Neural progenitor cell (in vitro differentiated cells): Measurements from ENCODE around the gene LRFN4.

ENCODE experiments used
- EZH2 ChIP-seq: fragments of 200-600 bp; sonication (generic); IDR thresholded peaks from 2 replicates; pipeline ENCODE4 v1.6.1; 2017; ENCODE audit warnings: antibody characterized with exemption, mild to moderate bottlenecking, moderate library complexity
- EZH2phosphoT487 ChIP-seq: fragments of 200-600 bp; sonication (generic); IDR thresholded peaks from 2 replicates; pipeline ENCODE4 v1.6.1; 2017; ENCODE audit warnings: antibody characterized with exemption
- TF ChIP-seq, protein P1 (sequence below): fragments of 200-600 bp; sonication (generic); IDR thresholded peaks from 2 replicates; pipeline ENCODE4 v1.5.1; 2017; ENCODE audit warnings: antibody characterized with exemption, mild to moderate bottlenecking

- TF ChIP-seq, protein P1, sequence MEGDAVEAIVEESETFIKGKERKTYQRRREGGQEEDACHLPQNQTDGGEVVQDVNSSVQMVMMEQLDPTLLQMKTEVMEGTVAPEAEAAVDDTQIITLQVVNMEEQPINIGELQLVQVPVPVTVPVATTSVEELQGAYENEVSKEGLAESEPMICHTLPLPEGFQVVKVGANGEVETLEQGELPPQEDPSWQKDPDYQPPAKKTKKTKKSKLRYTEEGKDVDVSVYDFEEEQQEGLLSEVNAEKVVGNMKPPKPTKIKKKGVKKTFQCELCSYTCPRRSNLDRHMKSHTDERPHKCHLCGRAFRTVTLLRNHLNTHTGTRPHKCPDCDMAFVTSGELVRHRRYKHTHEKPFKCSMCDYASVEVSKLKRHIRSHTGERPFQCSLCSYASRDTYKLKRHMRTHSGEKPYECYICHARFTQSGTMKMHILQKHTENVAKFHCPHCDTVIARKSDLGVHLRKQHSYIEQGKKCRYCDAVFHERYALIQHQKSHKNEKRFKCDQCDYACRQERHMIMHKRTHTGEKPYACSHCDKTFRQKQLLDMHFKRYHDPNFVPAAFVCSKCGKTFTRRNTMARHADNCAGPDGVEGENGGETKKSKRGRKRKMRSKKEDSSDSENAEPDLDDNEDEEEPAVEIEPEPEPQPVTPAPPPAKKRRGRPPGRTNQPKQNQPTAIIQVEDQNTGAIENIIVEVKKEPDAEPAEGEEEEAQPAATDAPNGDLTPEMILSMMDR = no peak
- no peak for TF ChIP-seq EZH2
- TF ChIP-seq EZH2phosphoT487 = no peak
These were observed 38.5 kb upstream of the LRFN4 start for GRCh38 chr11:66818231-66818955.
